GM19023 (cell line): ENCODE measurements around the gene IDH3B.
"Not testable (repeated sequence)": the region's sequence is repeated elsewhere in the genome, so short reads cannot be mapped to it uniquely, and the experiment has no call there.

Source experiments
- ATAC-seq: cut with Tn5 transposase; IDR thresholded peaks from one replicate; pipeline ENCODE4 v1.9.1; 2021; ENCODE audit warnings: mild to moderate bottlenecking, moderate library complexity; ENCODE audit not compliant: unreplicated experiment

IDH3B gene

GRCh38 chr20:2695206-2695983, 31.4 kb upstream of the IDH3B start:
- ATAC-seq = no peak

- no peak for ATAC-seq
Measured at GRCh38 chr20:2694519-2694918, 30.5 kb upstream of the IDH3B start.

DNA sequence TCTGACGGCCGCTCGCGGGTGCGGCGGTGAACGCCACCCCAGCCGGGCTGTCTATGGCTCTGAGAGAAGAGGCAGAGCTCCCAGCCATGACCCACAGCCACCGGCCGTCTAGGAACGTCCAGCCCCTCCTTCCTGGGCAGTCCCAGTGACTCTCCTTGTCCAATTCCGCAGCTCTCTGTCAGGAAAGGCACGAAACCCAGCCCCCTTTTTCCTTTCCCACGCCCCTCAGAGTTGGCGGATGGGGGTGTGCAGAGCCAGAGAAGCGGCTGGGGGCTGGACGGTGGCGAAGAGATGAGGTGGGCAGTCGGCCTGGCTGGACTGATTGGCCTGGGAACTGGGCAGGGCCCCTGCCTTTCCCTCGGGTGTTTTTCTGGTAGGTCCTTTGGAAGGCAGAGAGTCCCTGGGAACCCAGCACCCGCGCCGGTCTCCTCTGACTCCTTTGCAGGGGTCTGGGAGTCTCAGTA, 30.0 kb upstream of the IDH3B start:
- no peak for ATAC-seq

- ATAC-seq = no peak
Measured at GRCh38 chr20:2693286-2694007, 29.4 kb upstream of the IDH3B start.

GRCh38 chr20:2692886-2693285, 28.9 kb upstream of the IDH3B start:
- ATAC-seq = no peak

DNA sequence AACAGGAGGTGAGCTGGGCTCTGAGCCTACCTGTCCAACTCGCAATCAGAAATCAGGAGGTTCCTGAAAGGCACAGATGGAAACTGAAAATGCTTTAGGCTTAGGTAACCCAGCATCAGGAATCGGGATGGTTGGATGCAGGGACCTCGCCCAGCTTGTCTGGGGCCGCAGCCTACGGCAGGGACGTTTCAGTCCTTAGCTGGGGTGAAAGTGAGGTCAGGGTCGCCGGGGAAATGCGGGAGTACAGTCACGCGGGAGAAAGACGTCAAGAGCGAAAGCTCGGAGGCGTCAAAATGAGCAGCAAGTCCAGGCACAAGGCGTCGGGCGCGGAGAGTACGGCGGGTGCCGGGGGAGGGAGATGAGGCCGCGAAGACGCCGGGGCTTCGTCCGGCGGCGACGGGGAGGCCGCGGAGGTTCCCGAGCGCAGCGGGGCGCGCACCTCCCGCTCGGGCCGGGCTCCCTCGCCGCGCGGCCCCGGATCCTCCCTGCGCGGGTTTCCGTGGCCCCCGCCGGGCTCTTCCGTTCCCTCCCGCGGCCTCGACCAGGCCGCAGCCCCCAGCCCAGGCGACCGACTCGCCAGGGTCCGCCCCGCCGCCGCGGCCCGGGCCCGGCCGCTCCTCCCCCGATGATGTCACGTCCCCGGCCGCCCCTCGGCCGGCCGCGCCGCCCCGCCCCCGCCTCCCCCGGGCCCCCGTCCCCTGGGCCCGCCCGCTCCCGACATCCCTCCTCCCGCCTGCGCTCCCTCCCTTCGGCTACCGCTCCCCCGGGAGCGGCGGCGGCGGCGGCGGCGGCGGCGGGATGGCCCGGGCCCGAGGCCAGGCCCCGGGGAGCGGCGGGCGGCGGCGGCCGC, 28.2 kb upstream of the IDH3B start, which contains the start of gene EBF4:
TSS of gene EBF4 (plus strand) at position 745 of the 850 bp plus-strand sequence. CDS start 866 bp downstream, outside the sequence.
- no peak for ATAC-seq

- no peak for ATAC-seq
Measured at GRCh38 chr20:2691663-2692035, 27.6 kb upstream of the IDH3B start.

DNA sequence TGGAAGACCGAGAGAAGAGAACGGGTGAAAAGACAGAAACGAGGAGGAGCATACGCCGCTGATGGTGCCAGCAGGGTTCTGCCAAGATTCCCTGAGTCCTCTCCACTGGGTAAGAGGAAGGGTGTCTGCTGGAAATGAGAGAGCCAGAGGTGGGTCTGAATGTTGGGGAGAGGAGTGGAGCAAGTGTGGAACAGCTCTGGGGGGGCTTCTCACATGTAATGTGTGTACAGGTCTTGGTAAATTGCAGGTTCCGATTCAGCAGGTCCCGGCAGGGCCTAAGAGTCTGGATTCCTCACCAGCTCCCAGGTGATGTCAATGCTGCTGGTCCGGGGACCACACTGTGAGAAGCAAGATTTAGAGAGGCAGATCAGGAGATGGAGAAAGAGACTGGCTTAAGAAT, 27.1 kb upstream of the IDH3B start:
- ATAC-seq = no peak

- no peak for ATAC-seq
Measured at GRCh38 chr20:2690718-2691117, 26.7 kb upstream of the IDH3B start.

- no peak for ATAC-seq
Measured at GRCh38 chr20:2690213-2690612, 26.2 kb upstream of the IDH3B start.

- no peak for ATAC-seq
Measured at GRCh38 chr20:2688041-2688591, 24.1 kb upstream of the IDH3B start.

GRCh38 chr20:2687514-2687913, 23.5 kb upstream of the IDH3B start:
- no peak for ATAC-seq

DNA sequence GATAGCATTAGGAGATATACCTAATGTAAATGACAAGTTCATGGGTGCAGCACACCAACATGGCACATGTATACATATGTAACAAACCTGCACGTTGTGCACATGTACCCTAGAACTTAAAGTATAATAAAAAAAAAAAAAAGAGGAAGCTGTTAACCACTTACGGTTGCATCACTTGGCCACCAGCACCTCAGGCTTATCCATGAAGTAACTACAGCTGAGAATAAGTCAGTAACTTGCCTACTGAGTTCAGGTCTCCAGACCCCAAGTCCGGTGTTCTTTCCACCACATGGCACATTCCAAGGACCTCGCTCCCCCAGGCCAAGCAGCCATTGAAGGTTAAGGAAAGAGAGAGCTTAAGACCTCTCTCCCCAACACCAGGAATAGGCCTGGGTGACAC, 20.8 kb upstream of the IDH3B start:
- not testable (repeated sequence) for ATAC-seq

- not testable (repeated sequence) for ATAC-seq
Measured at GRCh38 chr20:2682040-2682439, 18.0 kb upstream of the IDH3B start.

DNA sequence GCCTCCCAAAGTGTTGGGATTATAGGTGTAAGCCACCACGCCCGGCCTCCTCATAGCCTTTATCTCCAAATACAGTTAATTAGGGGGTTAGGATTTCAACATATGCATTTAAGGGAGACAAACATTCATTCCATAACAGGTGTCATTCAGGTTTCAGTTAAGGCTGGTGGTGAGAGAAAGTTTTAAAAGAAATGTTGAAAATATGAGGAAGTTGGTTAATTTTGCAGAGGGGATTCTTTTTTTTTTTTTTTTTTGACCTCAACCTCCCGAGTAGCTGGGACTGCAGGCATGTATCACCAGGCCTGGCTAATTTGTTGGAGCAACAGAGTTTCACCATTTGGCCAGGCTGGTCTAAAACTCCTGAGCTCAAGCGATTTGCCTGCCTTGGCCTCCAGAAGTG, 16.0 kb upstream of the IDH3B start:
- no peak for ATAC-seq

- no peak for ATAC-seq
Measured at GRCh38 chr20:2673453-2673852, 9.4 kb upstream of the IDH3B start.

DNA sequence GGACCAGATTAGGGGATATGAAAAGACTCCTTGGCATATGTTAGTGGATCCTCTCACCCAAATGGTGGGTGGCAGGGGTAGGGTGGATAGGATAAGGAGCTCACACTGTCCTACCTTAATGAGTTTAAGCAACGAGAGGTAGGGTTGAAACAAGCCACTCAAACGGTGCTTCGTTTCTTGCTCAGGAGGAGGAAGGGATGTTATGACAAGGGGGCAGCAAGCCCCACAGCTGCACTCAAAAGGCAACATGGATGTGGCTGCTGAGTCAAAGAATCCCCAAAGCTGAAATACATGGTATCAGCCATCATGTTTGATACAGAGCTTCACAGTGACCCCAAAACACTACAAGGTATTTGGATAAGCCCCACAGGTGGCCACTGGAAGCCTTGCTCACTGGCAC, 8.4 kb upstream of the IDH3B start:
- no peak for ATAC-seq

DNA sequence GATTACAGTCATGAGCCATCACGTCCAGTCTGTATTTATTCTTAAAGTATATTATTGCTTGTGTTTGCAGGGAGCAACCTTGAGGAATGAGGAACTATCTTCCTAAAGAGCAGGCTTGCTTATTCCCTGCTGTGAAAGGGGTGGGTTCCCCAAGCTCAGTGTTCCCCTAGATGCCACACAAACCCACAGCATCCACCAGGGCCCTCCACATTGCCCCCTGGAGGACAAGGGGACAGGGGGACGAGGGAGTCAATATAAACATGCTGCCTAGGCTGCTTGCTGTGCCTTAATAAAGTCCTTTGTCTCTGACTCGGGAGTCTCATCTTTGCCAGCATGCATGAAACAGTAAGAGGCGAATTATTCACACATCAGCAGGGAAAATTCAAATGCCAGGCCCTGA, 8.0 kb upstream of the IDH3B start:
- no peak for ATAC-seq

- no peak for ATAC-seq
Measured at GRCh38 chr20:2663364-2663886, 591 bp downstream of the IDH3B start.

GRCh38 chr20:2659547-2659946, 4.5 kb downstream of the IDH3B start:
- ATAC-seq = no peak
